HepG2 (cell line): Measurements from ENCODE around the gene DEFB129. TPM values are rescaled to one million over a fixed set of nuclear protein-coding genes. Genes with fewer than 3 reads are reported as not detected.
"Not testable (repeated sequence)": the region's sequence is repeated elsewhere in the genome, so short reads cannot be mapped to it uniquely, and the experiment has no call there.

ENCODE experiments used
- ATAC-seq: fragments of 200-7000 bp; cut with Tn5 transposase; 3 replicates; pipeline ENCODE4 v1.9.1; 2020; ENCODE audit warnings: mild to moderate bottlenecking, moderate library complexity
- BruUV-seq: library from RNA; stranded (reverse); fragments of 400-500 nt; replicated peaks from 2 replicates; lab custom pipeline; 2021; lab: Mats Ljungman, UMichigan
- CTCF ChIA-PET: fragments of 300-600 bp; formaldehyde crosslinking; extraction: SDS; loops from one replicate; lab custom pipeline; 2021; ENCODE audit warnings: low total read pairs, inconsistent platforms, low intra/inter-chr PET ratio; lab: Yijun Ruan, JAX
- POLR2A ChIA-PET: fragments of 350-600 bp; sonication (Branson Sonifier 250); formaldehyde crosslinking; loops from one replicate; lab custom pipeline; 2020; ENCODE audit warnings: antibody characterized with exemption, inconsistent platforms; lab: Yijun Ruan, JAX
- DNase-seq: peaks from one replicate; pipeline ENCODE4 v3.0.0-alpha.2; 2015; ENCODE audit warnings: low spot score
- FAIRE-seq: peaks from 3 replicates; lab custom pipeline; 2011; peaks lifted over from hg19 to GRCh38; lab: Jason Lieb, UNC
- H2AFZ ChIP-seq: one replicate; pipeline ENCODE4 v1.6.1; 2011; ENCODE audit warnings: low read length, inconsistent platforms
- H3K27ac ChIP-seq: fragments of 300-600 bp; 3 replicates; pipeline ENCODE4 v1.8.0; 2011; ENCODE audit warnings: mixed run types, mild to moderate bottlenecking, mixed read lengths, low read length, inconsistent platforms; ENCODE audit not compliant: insufficient read depth; ENCODE audit errors: extremely low read length
- H3K27me3 ChIP-seq, 2 experiments: fragments of 200-600 bp in 1 of 2; 2 replicates in 1 of 2; 3 replicates in 1 of 2; pipeline versions ENCODE4 v1.6.0 to v1.8.0; 2011; ENCODE audit warnings: low read length in 2 of 2, mild to moderate bottlenecking in 2 of 2, moderate library complexity in 2 of 2, inconsistent platforms in 1 of 2; ENCODE audit not compliant: insufficient read depth in 2 of 2, control insufficient read depth in 1 of 2
- H3K36me3 ChIP-seq, 2 experiments: fragments of 200-600 bp in 1 of 2; replicated peaks in 1 of 2; 2 replicates in 1 of 2; 3 replicates in 1 of 2; pipeline versions ENCODE4 v1.5.1 to v1.8.0; 2011; ENCODE audit warnings: low read length in 2 of 2, inconsistent platforms in 1 of 2; ENCODE audit not compliant: insufficient read depth in 2 of 2, control insufficient read depth in 1 of 2
- H3K4me1 ChIP-seq: 2 replicates; pipeline ENCODE4 v1.5.1; 2012; ENCODE audit warnings: low read length, inconsistent platforms; ENCODE audit not compliant: insufficient read depth
- H3K4me2 ChIP-seq: 2 replicates; pipeline ENCODE4 v1.6.0; 2011; ENCODE audit warnings: low read depth, low read length, inconsistent platforms
- H3K4me3 ChIP-seq, 3 experiments: fragments of 200-600 bp in 1 of 3; sonication (generic), shearing (Covaris generic) in 1 of 3; replicated peaks in 1 of 3; 2 replicates each; pipeline ENCODE4 v1.5.1; 2011 to 2016; ENCODE audit warnings: low read length in 3 of 3, inconsistent platforms in 2 of 3, low read depth in 2 of 3, mild to moderate bottlenecking in 2 of 3, control low read depth in 1 of 3, mixed read lengths in 1 of 3; ENCODE audit not compliant: insufficient read depth in 1 of 3
- H3K79me2 ChIP-seq: one replicate; pipeline ENCODE4 v1.6.1; 2011; ENCODE audit warnings: low read length, inconsistent platforms; ENCODE audit not compliant: insufficient read depth
- H3K9ac ChIP-seq: 2 replicates; pipeline ENCODE4 v1.6.0; 2011; ENCODE audit warnings: mild to moderate bottlenecking, low read depth, low read length, inconsistent platforms; ENCODE audit not compliant: insufficient read depth
- H3K9me3 ChIP-seq: 2 replicates; pipeline ENCODE4 v1.5.1; 2012; ENCODE audit warnings: mild to moderate bottlenecking, low read length
- H4K20me1 ChIP-seq: 2 replicates; pipeline ENCODE4 v1.6.0; 2011; ENCODE audit warnings: inconsistent platforms, mild to moderate bottlenecking, low read length, moderate library complexity; ENCODE audit not compliant: insufficient read depth
- ARNT ChIP-seq: fragments of 450-650 bp; IDR thresholded peaks from 2 replicates; pipeline ENCODE4 v1.6.1; 2017
- CBX5 ChIP-seq: sonication (generic); formaldehyde crosslinking; IDR thresholded peaks from 2 replicates; pipeline ENCODE4 v1.4.0; 2020; ENCODE audit warnings: missing genetic modification reagents, borderline replicate concordance
- HNRNPK ChIP-seq: fragments of 200-400 bp; formaldehyde crosslinking; IDR thresholded peaks from 2 replicates; pipeline ENCODE4 v1.6.1; 2018; ENCODE audit warnings: low read length, low read depth, moderate library complexity, mild to moderate bottlenecking; ENCODE audit not compliant: poor library complexity, severe bottlenecking
- PCBP1 ChIP-seq: fragments of 200-400 bp; formaldehyde crosslinking; IDR thresholded peaks from 2 replicates; pipeline ENCODE4 v1.6.1; 2017; ENCODE audit warnings: mild to moderate bottlenecking, low read depth, low read length, borderline replicate concordance
- PCBP2 ChIP-seq: fragments of 200-400 bp; formaldehyde crosslinking; optimal IDR thresholded peaks from 2 replicates; pipeline ENCODE3; 2018; ENCODE audit warnings: low read length, low read depth; ENCODE audit not compliant: poor library complexity, severe bottlenecking
- SRSF9 ChIP-seq: fragments of 200-400 bp; formaldehyde crosslinking; IDR thresholded peaks from 2 replicates; pipeline ENCODE4 v1.6.1; 2018; ENCODE audit warnings: borderline replicate concordance, mild to moderate bottlenecking, low read depth, low read length; ENCODE audit not compliant: insufficient read depth, poor library complexity, severe bottlenecking
- ZNF468 ChIP-seq: sonication (generic); formaldehyde crosslinking; IDR thresholded peaks from 2 replicates; pipeline ENCODE4 v1.8.0; 2022; ENCODE audit warnings: mild to moderate bottlenecking, moderate library complexity, missing genetic modification reagents
- WGBS: methylation state at CpG from one replicate; pipeline ENCODE4 v1.1.6; 2017; ENCODE audit warnings: low lambda C conversion rate; 5-methylcytosine and 5-hydroxymethylcytosine counted together
- in situ Hi-C: cut with HindIII; loops from 2 replicates; pipeline ENCODE4 v1.10.0; 2017; ENCODE audit warnings: low pct_unique_long_range_greater_than_20kb; ENCODE audit not compliant: extremely low pct_ligation_motif_present
- intact Hi-C: fragments of 100-400 bp; cut with micrococcal nuclease; formaldehyde crosslinking; loops from one replicate; pipeline ENCODE4 v1.10.0; 2022; ENCODE audit not compliant: unreplicated experiment
- polyA plus RNA-seq, 8 experiments: library from polyadenylated mRNA; depleted of rRNA in 3 of 8; stranded (reverse) in 7 of 8; unstranded in 1 of 8; fragments of >200 nt; fragmentation: Illumina TruSeq in 4 of 8; extraction: Trizol in 4 of 8; gene quantifications; 2 replicates each; pipeline versions ENCODE4 v1.2.1 to v1.2.3, GENCODE V29; 2011 to 2016; ENCODE audit warnings: low read depth in 4 of 8, missing spikeins in 1 of 8, mixed read lengths in 1 of 8; ENCODE audit not compliant: insufficient read depth in 1 of 8
- total RNA-seq, 5 experiments: library from RNA; depleted of rRNA; stranded (reverse); fragments of >200 nt; fragmentation: Illumina TruSeq; extraction: Trizol; gene quantifications; 2 replicates each; pipeline ENCODE4 v1.2.3, GENCODE V29; 2016; ENCODE audit warnings: low read depth in 1 of 5
- TF ChIP-seq, protein P1 (sequence below): IDR thresholded peaks from 2 replicates; pipeline ENCODE4 v1.6.1; 2016; ENCODE audit warnings: low read depth, missing genetic modification reagents, missing compliant biosample characterization
- TF ChIP-seq, protein P2 (sequence below): sonication (generic); formaldehyde crosslinking; conservative IDR thresholded peaks from 2 replicates; pipeline ENCODE4 v1.4.0; 2020; ENCODE audit warnings: missing genetic modification reagents

DEFB129 gene
- total and polyA plus RNA-seq, 2 of the 13 experiments (the other 11 are each of a cell fraction or from before 2014, with no cell fraction given), result not detected

DNA sequence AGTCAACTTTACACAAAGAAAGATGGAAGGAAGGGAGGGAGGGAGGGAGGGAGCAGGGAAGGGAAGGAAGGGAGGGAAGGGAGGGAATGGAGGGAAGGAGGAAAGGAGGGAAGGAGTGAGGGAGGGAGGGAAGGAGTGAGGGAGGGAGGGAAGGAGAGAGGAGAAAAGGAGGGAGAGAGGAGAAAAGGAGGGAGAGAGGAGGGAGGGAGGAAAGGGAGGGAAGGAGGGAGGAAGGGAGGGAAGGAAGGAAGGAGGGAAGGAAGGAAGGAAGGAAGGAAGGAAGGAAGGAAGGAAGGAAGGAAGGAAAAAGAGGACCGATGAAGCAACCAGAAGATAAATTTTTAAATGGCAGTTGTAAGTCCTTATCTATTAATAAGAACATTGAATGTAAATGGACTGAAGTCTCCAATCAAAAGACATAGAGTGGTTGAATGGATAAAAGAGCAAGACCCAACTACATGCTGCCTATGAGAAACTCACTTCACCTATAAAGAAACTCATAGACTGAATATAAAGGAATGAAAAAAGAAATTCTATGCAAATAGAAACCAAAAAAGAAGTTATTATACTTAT, 5.7 kb upstream of the DEFB129 start:
- no peaks in the 10 kb centered on the region for H4K20me1 ChIP-seq
- POLR2A ChIA-PET, result no interaction called here
- in situ Hi-C loops (no loop called here), intact Hi-C loops (no loop called here)
- no peaks in the 10 kb centered on the region for H3K9me3 ChIP-seq
- no peak overlapping the region for H3K9ac ChIP-seq
- DNase-seq, result no peak
- no peak overlapping the region for H3K4me2 ChIP-seq
- no peaks in the 10 kb centered on the region for H3K79me2 ChIP-seq
- FAIRE-seq, result no peak
- CTCF ChIA-PET, result no interaction called here
- H3K4me1 ChIP-seq, result no peaks in the 10 kb centered on the region
- no peaks in the 10 kb centered on the region for H3K36me3 ChIP-seq
- no peak for ATAC-seq
- no TSS peak for BruUV-seq
- H2AFZ ChIP-seq, result no peak overlapping the region
- TF ChIP-seq SRSF9, result no peak
- no peak for TF ChIP-seq ZNF468
- peak; percentile 99 for TF ChIP-seq PCBP2
- TF ChIP-seq, protein P1, sequence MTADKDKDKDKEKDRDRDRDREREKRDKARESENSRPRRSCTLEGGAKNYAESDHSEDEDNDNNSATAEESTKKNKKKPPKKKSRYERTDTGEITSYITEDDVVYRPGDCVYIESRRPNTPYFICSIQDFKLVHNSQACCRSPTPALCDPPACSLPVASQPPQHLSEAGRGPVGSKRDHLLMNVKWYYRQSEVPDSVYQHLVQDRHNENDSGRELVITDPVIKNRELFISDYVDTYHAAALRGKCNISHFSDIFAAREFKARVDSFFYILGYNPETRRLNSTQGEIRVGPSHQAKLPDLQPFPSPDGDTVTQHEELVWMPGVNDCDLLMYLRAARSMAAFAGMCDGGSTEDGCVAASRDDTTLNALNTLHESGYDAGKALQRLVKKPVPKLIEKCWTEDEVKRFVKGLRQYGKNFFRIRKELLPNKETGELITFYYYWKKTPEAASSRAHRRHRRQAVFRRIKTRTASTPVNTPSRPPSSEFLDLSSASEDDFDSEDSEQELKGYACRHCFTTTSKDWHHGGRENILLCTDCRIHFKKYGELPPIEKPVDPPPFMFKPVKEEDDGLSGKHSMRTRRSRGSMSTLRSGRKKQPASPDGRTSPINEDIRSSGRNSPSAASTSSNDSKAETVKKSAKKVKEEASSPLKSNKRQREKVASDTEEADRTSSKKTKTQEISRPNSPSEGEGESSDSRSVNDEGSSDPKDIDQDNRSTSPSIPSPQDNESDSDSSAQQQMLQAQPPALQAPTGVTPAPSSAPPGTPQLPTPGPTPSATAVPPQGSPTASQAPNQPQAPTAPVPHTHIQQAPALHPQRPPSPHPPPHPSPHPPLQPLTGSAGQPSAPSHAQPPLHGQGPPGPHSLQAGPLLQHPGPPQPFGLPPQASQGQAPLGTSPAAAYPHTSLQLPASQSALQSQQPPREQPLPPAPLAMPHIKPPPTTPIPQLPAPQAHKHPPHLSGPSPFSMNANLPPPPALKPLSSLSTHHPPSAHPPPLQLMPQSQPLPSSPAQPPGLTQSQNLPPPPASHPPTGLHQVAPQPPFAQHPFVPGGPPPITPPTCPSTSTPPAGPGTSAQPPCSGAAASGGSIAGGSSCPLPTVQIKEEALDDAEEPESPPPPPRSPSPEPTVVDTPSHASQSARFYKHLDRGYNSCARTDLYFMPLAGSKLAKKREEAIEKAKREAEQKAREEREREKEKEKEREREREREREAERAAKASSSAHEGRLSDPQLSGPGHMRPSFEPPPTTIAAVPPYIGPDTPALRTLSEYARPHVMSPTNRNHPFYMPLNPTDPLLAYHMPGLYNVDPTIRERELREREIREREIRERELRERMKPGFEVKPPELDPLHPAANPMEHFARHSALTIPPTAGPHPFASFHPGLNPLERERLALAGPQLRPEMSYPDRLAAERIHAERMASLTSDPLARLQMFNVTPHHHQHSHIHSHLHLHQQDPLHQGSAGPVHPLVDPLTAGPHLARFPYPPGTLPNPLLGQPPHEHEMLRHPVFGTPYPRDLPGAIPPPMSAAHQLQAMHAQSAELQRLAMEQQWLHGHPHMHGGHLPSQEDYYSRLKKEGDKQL (CRISPR knock-in tag), result no peak
- TF ChIP-seq PCBP1, result peak; percentile 96
- no peak for TF ChIP-seq ARNT
- peak; percentile 98 for TF ChIP-seq HNRNPK
- no peak for TF ChIP-seq CBX5 (CRISPR knock-in tag)
- TF ChIP-seq, protein P2, sequence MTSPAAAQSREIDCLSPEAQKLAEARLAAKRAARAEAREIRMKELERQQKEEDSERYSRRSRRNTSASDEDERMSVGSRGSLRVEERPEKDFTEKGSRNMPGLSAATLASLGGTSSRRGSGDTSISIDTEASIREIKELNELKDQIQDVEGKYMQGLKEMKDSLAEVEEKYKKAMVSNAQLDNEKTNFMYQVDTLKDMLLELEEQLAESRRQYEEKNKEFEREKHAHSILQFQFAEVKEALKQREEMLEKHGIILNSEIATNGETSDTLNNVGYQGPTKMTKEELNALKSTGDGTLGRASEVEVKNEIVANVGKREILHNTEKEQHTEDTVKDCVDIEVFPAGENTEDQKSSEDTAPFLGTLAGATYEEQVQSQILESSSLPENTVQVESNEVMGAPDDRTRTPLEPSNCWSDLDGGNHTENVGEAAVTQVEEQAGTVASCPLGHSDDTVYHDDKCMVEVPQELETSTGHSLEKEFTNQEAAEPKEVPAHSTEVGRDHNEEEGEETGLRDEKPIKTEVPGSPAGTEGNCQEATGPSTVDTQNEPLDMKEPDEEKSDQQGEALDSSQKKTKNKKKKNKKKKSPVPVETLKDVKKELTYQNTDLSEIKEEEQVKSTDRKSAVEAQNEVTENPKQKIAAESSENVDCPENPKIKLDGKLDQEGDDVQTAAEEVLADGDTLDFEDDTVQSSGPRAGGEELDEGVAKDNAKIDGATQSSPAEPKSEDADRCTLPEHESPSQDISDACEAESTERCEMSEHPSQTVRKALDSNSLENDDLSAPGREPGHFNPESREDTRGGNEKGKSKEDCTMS, result no peak
- no peak overlapping the region for H3K4me3 ChIP-seq
- H3K27ac ChIP-seq, result no peak overlapping the region
- WGBS, result 1% methylated on average over 1 of the region's 1 CpG
- H3K27me3 ChIP-seq, result no peaks in the 10 kb centered on the region

DNA sequence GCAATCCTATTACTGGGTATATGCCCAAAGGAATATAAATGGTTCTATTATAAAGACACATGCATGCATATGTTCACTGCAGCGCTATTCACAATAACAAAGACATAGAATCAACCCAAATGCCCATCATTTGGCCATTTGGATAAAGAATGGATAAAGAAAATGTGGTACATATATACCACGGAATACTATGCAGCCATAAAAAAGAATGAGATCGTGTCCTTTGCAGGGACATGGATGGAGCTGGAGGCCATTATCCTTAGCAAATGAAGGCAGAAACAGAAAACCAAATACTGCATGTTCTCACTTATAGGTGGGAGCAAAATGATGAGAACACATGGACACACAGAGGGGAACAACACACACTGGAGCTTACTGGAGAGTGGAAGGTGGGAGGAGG, 1.2 kb upstream of the DEFB129 start:
- POLR2A ChIA-PET, H3K4me3 ChIP-seq, H3K79me2 ChIP-seq, ATAC-seq, CTCF ChIA-PET, H3K4me1 ChIP-seq, intact Hi-C loops, H3K9ac ChIP-seq, H3K27ac ChIP-seq, DNase-seq, BruUV-seq, H3K27me3 ChIP-seq, FAIRE-seq, H3K36me3 ChIP-seq, H3K9me3 ChIP-seq, H4K20me1 ChIP-seq, H2AFZ ChIP-seq, in situ Hi-C loops, H3K4me2 ChIP-seq: not testable (repeated sequence)
- 11% methylated on average over 3 of the region's 3 CpGs for WGBS
